Effector memory CD4-positive, alpha-beta T cell (primary cell): ENCODE results near the gene RASA4B.
A peak's percentile ranks its signal among the peaks of the same experiment; 100 is the strongest.
"Not testable (repeated sequence)": the region's sequence is repeated elsewhere in the genome, so short reads cannot be mapped to it uniquely, and the experiment has no call there.

Experiments used
- DNase-seq, 3 donors: peaks; one replicate each; pipeline ENCODE4 v3.0.0-alpha.2; 2020
- H3K27ac ChIP-seq: 2 replicates; pipeline ENCODE4 v1.7.0; 2013; ENCODE audit warnings: mild to moderate bottlenecking, low read length, moderate library complexity; ENCODE audit not compliant: insufficient read depth, poor library complexity, severe bottlenecking
- H3K27me3 ChIP-seq: replicated peaks from 2 replicates; pipeline ENCODE4 v1.7.0; 2013; ENCODE audit warnings: mild to moderate bottlenecking, low read length; ENCODE audit not compliant: insufficient read depth, control insufficient read depth, poor library complexity, severe bottlenecking
- H3K36me3 ChIP-seq: 2 replicates; pipeline ENCODE4 v1.7.0; 2013; ENCODE audit warnings: mild to moderate bottlenecking, low read length, moderate library complexity; ENCODE audit not compliant: control insufficient read depth, insufficient read depth
- H3K4me1 ChIP-seq: 2 replicates; pipeline ENCODE4 v1.7.0; 2013; ENCODE audit warnings: low read length, mild to moderate bottlenecking; ENCODE audit not compliant: control insufficient read depth, insufficient read depth, poor library complexity, severe bottlenecking
- H3K4me3 ChIP-seq: 2 replicates; pipeline ENCODE4 v1.7.0; 2013; ENCODE audit warnings: low read length, low read depth, mild to moderate bottlenecking; ENCODE audit not compliant: insufficient read depth, poor library complexity, severe bottlenecking
- H3K9me3 ChIP-seq: 2 replicates; pipeline ENCODE4 v1.7.0; 2013; ENCODE audit warnings: mild to moderate bottlenecking, low read length, moderate library complexity; ENCODE audit not compliant: control insufficient read depth

RASA4B gene

GRCh38 chr7:102494026-102494425, 23.6 kb downstream of the RASA4B start:
- H3K4me3 ChIP-seq, H3K27ac ChIP-seq: not testable (repeated sequence)

GRCh38 chr7:102493220-102493935, 24.2 kb downstream of the RASA4B start:
- not testable (repeated sequence) for H3K27me3 ChIP-seq, H3K4me1 ChIP-seq, H3K36me3 ChIP-seq, H3K4me3 ChIP-seq, H3K27ac ChIP-seq, DNase-seq, H3K9me3 ChIP-seq

More at GRCh38 chr7:102494026-102494425, 23.6 kb downstream of the RASA4B start:
- H3K36me3 ChIP-seq, H3K9me3 ChIP-seq, H3K4me1 ChIP-seq, DNase-seq, H3K27me3 ChIP-seq: not testable (repeated sequence)

GRCh38 chr7:102490529-102491075, 27.0 kb downstream of the RASA4B start:
- H3K9me3 ChIP-seq, H3K36me3 ChIP-seq, H3K27ac ChIP-seq, H3K4me1 ChIP-seq, H3K27me3 ChIP-seq, H3K4me3 ChIP-seq: not testable (repeated sequence)
- peak; percentile 44 to 49 (median 48) for DNase-seq

DNA sequence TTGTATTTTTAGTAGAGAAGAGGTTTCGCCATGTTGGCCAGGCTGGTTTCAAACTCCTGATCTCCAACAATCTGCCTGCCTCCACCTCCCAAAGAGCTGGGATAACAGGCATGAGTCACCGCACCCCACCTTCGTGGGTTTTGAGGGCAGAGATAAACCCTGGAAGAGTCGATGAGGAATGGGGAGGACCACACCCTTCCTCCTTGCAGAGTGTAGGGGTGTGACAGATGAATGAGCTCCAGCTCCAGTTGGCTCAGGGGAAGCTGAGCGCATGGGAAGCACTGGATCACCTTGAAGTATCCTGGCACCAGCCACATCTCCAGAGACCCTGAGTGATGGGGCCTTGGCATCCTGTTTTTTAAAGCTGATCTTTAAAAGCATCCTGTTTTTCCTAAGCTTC, 33.3 kb downstream of the RASA4B start:
- not testable (repeated sequence) for H3K27me3 ChIP-seq, DNase-seq, H3K9me3 ChIP-seq

DNA sequence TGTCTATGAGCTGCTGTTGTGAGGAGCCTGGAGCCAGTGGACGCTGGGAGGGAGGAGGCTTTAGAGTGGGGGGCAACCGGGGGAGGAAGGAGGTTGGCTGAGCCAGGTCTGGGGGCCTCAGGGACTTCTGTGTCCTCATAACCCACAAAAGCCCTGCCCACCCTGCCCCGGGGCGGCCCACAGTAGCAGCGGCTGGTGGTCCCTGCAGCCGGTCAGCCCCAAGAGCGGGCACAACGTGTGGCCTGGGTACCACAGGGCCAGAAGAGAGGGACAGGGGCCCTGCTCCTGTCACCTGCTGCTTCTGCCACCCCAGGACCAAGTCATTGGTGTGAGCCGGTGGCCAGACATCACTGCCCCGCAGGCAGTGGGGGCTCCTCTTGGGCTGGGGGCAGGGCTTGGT, 35.6 kb downstream of the RASA4B start:
- H3K4me1 ChIP-seq, H3K27ac ChIP-seq, DNase-seq, H3K27me3 ChIP-seq, H3K4me3 ChIP-seq, H3K9me3 ChIP-seq, H3K36me3 ChIP-seq: not testable (repeated sequence)

More for the DNA sequence above, 33.3 kb downstream of the RASA4B start:
- H3K4me3 ChIP-seq, H3K4me1 ChIP-seq, H3K36me3 ChIP-seq, H3K27ac ChIP-seq: not testable (repeated sequence)

DNA sequence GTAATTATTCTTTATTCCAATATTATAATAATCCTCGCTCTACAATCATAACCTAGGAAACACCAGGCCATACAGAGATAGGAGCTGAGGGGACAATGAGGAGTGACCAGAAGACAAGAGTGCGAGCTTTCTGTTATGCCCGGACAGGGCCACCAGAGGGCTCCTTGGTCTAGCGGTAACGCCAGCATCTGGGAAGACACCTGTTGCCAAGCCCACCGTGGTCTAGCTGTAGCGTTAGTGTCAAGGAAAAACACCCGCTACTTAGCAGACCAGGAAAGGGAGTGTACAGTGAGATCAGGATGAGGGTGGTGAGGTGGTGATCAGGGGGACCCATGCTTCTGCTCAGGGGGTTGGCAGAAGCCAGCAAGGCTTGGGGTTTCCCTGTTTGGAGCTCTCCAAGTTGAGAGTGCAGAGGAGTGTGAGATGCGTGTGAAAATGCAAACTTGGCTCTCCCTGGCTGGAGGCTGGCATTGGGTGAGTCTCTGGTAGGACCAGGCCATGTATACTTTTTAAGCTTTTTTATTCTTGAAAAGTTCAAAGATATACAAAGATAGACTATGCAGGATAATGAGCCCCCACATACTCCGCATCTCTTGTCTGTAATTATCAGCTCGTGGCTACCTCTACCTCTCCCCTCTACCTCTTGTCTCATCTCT, 37.5 kb downstream of the RASA4B start:
- not testable (repeated sequence) for H3K9me3 ChIP-seq, H3K4me1 ChIP-seq, H3K36me3 ChIP-seq, DNase-seq, H3K27me3 ChIP-seq, H3K4me3 ChIP-seq, H3K27ac ChIP-seq

DNA sequence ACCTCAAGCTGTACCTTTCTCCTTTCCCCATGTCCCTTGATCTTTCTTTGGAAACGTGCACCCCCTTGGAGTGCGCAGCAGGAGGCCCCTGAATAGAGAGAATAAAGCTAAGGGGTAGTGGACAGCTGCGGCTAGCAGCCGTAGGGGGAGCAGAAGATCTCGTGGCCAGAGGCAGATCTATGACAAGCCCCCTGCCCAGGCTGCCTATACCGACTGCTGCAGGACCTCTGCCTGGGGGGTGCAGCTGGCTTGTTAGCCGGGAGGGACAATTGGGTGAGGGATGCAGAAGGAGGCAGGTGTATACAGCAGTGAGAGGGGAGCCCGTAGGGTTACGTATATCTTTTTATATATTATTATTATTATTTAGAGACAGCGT, 38.4 kb downstream of the RASA4B start:
- H3K27me3 ChIP-seq, DNase-seq, H3K4me3 ChIP-seq, H3K27ac ChIP-seq, H3K9me3 ChIP-seq, H3K4me1 ChIP-seq, H3K36me3 ChIP-seq: not testable (repeated sequence)

- not testable (repeated sequence) for H3K27ac ChIP-seq, H3K36me3 ChIP-seq, H3K27me3 ChIP-seq, H3K9me3 ChIP-seq, H3K4me1 ChIP-seq
- peak; percentile 76 to 91 (median 87) for DNase-seq
- peak within 1 kb of the TSS; percentile 40 for H3K4me3 ChIP-seq
Measured at GRCh38 chr7:102478314-102479208, 39.0 kb downstream of the RASA4B start, which contains the start of gene POLR2J. TSS of gene POLR2J (minus strand) at chr7:102478922. CDS start at chr7:102478860, 62 bp downstream.

DNA sequence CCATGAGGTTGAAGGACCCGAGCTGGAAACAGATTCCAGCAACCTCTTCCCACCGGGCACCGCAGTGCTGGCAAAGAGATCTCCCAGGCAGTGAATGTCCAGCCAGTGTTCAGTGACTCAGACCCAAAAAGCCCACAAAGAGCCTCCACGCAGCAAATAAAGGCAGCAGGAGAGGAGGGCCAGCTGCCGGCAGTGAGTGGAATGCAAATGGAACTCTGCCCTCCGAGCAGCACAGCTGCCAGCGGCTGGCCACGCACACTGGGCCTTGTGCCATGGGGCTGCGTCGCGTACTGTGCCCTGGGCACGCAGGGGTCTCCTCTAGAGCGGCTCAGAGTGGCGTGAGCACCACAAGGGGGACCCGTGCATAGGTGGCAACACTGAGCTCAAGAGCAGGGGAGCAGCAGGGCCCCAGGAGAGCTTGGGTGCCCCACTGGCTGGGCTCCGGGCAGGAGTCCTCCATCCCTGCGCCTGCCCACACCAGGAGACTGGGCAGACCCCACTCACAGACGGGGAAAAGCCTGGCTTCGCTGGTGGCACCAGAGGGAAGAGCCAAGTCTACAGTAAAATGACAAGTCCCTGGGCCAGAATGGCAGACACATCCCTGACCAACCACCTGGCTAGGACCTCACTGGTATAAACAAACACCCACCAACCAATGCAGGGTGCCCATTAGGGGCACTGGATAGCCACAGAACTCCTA, 42.7 kb downstream of the RASA4B start:
- H3K4me1 ChIP-seq, DNase-seq, H3K27me3 ChIP-seq, H3K4me3 ChIP-seq, H3K27ac ChIP-seq, H3K9me3 ChIP-seq: not testable (repeated sequence)
- peaks cover 17% of the 10 kb centered on the region for H3K36me3 ChIP-seq
